Gastroesophageal sphincter (tissue), 3 donors: ENCODE measurements around the gene NTRK1.

ENCODE experiments used
- CTCF ChIP-seq, 4 experiments: fragments of 200-600 bp in 2 of 4; fragments of 450-650 bp in 2 of 4; sonication (generic) in 1 of 4; IDR thresholded peaks; one replicate each; pipeline ENCODE4 v1.5.1; 2017 to 2019; ENCODE audit warnings: antibody characterized with exemption in 4 of 4, mild to moderate bottlenecking in 2 of 4, moderate library complexity in 2 of 4
- POLR2A ChIP-seq, 2 donors: fragments of 450-650 bp; IDR thresholded peaks; one replicate each; pipeline ENCODE4 v1.6.1; 2017; ENCODE audit warnings: antibody characterized with exemption in 2 of 2, mild to moderate bottlenecking in 2 of 2, moderate library complexity in 1 of 2

DNA sequence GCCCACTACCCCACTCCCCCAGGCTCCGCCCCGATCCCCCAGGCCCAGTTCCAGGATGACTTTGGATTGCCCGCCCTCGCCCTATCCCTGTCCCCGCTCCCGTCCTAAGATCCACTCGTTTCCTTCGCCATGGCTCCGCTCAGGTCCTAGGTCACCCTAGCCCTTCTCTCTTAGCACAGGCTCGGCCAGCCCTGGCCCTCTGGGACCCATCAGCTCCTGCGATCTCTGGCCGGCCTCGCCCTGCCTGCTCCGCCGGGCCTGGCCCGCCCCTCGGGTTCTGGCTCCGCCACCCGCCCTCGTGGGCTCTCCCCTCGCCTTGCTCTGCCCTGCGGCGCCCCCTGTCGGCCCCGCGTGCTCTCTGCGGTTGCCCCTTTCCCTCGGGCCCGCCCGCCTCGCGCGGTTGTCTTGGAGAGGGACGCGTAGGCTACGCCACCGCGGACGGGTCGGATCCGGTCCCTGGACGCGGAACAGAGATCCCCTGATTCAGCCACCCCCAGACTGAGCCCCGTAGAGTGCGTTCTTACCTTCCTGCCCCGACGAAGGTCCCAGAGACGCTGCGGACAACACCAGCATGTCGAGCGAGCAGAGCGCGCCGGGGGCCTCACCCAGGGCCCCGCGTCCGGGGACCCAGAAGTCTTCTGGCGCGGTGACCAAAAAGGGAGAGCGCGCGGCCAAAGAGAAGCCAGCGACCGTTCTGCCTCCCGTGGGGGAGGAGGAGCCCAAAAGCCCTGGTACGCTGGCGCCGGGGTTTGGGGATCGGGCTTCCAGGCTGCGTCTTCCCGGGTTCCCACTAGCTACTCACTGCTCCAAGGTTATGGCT, 59.8 kb downstream of the NTRK1 start, which contains the start of gene LRRC71:
- TF ChIP-seq CTCF (IDR thresholded peaks at IDR 0.05) (peak in 3 of 4 experiments; percentile 62 to 86 (median 79)), POLR2A (IDR thresholded peaks at IDR 0.05) (no peak)
